SKM-1 (cell line): ENCODE results near the gene PERCC1.
"Not testable (repeated sequence)": the region's sequence is repeated elsewhere in the genome, so short reads cannot be mapped to it uniquely, and the experiment has no call there.

Source experiments
- DNase-seq: peaks from one replicate; lab custom pipeline; 2025; ENCODE audit not compliant: unreplicated experiment; lab: John Stamatoyannopoulos, UW

The PERCC1 gene

DNA sequence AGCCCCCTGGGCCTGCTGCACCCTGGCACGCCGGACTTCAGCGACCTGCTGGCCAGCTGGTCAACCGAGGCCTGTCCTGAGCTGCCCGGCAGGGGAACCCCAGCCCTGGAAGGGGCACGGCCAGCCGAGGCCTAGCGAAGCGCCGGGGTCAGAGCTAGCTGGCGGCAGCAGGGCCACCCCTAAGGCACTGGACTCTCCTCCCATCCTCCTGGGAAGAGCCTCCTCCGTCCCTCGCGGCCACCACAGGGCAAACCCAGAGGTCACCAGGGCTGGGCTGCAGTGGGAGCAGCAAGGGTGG is 2.3 kb downstream of the PERCC1 start:
- DNase-seq, result no peak

DNA sequence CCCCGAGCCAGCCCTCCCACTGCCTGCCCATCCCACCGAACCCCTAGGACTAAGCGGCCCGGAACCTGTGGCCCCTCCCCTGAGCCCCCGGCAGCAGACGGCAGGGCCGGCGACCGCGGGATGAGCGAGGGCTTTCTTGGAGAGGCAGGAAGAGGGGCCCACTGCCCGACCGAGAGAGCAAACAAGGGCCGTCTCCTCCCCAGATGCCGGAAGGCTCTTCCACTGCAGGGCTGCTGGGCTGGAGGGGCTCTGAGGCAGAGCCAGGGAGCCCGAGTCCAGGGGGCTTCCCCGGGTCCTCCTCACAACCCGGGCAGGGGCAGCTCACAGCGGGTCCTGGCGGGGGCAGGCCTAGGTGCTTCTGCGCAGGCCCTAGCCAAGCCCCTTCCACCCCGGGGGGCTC is 2.9 kb downstream of the PERCC1 start:
- no peak for DNase-seq

- DNase-seq, result no peak
Measured at GRCh38 chr16:1434644-1435592, 4.0 kb downstream of the PERCC1 start.

GRCh38 chr16:1435921-1436697 is 5.2 kb downstream of the PERCC1 start:
- no peak for DNase-seq

DNA sequence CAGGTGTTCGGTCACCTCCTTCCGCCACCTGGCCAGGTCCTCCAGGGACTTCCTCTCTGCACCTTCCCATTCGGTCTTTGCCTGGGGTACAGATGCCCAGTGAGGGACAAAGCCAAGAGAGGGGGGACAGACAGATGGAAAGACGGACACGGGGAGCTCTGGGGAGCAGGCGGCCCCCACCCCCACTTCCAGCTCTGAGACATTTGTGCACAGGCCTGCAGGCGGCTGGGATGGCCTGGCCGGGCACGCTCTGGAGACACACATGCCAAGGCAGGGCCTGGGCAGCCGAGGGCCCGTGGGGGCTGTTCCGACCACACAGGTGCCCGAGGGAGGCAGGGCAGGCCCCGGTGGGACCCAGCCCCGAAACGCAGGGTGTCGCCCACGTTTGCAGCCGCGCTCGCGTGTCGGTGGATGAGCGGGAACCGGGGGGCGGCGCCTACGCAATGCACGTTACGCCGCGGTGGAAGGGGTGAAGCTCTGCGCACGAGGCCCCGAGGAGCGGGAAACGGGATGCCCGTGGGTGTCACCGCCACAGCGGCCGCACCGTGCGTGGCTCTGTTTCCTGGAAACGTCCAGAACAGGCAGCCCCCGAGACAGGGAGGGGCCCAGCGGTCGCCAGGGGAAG is 6.0 kb downstream of the PERCC1 start:
- no peak for DNase-seq

GRCh38 chr16:1437606-1438005 is 6.7 kb downstream of the PERCC1 start:
- no peak for DNase-seq

- DNase-seq, result no peak
Measured at GRCh38 chr16:1438229-1439057, 7.6 kb downstream of the PERCC1 start.

DNA sequence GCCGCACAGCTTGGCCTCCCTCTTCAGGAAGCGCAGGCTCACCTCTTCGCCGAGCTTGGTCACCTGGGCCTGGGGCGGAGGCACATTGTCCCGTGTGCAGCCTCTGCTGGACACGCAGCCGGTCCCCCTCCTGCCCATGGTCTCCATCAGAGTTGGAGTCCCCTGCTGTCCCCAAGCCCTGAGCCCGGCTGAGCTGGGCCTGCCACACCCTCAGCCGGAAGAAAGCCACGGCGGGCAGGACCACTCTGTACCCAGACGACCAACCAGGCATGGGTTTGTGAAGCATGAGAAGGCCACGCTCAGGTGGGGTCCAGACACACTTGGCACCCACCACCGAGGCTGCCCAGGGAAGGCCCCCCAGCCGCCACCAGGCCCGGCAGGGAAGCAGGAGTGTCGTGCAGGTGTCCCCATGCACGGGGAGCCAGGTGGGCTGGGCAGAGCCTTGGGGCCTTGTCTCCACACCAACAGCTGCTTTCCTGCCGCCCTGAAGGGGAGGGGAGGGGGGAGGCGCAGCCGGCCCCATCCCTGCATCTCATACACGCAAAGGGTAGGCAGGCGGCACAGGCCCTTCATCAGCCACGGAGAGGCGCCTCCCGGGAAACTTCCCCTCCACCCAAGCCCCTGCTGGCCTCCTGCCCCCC is 8.3 kb downstream of the PERCC1 start:
- DNase-seq, result no peak

GRCh38 chr16:1439699-1440074 is 8.8 kb downstream of the PERCC1 start:
- DNase-seq, result not testable (repeated sequence)

- DNase-seq, result no peak
Measured at GRCh38 chr16:1441391-1441829, 10.5 kb downstream of the PERCC1 start.

GRCh38 chr16:1442697-1443096 is 11.8 kb downstream of the PERCC1 start:
- DNase-seq, result no peak

DNA sequence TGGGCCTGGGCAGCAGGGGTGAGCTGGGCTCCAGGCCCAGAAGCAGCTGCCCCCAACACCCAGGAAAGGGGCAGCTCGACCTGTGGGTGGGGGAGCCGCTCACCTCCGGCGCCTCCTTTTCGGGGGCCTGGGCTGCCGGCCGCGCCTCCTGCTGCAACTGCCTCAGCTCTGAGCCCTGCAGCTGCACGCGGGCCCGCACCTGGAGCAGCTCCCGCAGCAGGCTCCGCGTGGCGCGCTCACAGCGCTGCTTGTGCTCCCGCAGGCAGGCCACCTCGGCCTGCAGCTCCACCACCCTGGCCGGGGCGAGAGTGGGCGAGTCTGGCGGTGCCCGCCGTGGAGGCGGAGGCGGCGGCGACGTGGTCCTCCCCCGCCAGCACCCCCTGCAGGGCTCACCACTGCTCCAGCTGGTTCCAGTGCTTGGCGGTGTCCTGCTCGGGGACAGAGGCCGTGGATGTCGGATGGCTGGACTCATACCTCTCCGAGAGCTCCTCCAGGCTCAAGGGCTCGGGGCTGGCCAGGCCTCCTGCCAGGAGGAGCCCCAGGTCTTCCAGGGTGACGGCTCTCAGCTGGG is 12.6 kb downstream of the PERCC1 start:
- DNase-seq, result no peak

GRCh38 chr16:1443980-1444729 is 13.3 kb downstream of the PERCC1 start, which contains the start of gene CCDC154:
Gene CCDC154, minus strand, starts transcription at chr16:1444556. Its CDS starts 234 bp downstream, at chr16:1444322.
- no peak for DNase-seq

DNA sequence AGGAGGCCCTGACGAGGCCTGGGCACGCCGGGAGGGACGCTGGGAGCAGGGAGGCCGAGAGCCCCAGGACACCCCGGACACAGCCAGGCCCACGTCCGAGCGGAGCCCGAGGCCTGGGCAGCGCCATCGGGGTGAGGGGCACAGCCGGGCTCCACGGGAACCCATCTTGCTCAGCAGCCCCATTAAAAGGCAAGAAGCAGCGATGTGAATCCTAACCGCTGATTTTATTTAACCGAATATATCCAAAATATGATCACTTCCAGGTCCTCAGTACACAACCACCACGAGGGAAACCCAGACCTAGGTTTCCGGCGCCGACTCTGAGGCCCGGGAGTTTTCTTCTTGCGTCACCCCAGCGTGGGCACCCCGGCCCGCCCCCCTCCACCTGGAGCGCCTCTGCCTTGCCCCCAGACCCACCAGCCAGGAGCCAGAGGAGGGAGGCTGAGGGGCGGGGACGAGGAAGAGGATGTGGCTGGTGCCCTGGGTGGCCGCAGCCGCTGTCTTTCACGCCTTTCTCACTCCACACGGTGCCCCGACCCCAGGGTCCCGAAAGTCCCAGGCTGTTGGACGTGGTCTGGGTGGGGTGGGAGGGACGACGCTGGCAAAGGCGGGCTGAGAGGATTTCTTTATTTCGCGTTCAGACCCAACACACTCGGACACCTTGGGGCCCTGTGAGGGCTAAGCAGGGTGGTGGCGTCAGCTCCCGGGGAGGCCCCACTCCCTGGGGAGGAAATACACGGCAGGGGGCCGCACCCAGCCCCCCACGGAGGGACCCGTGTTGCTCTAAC is 14.0 kb downstream of the PERCC1 start:
- DNase-seq, result no peak

DNA sequence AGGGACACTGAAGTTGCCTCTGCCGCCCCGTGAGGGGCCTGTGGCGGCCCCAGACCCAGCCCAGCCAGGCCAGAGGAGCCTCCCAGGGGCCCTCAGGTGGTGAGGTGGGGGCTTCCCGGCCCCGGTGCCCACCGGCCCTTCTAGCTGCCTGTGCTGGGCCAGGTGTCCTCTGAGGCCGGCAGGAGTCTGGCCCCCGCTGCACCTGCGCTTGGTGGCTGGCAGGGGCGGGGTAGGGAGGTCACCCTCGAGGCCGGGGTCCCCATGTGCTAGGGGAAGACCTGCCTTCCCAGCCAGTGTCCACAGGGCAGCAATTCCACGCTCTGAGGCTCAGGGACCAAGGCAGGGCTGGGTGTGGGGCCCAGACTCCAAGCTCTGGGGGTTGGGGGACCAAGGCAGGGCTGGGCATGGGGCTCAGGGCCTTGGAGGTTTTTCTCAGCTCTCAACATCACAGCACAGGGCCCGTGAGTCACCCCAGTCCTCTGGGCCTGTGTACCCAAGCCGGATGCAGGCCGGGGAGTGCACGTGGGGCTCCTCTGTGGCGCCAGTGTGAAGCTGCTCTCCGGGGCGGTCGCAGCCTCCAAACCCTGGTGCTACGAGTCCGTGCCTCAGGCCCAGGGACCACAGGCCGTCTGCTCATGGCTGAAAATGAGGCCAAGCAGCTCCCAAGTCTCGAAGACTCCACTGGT is 14.8 kb downstream of the PERCC1 start:
- DNase-seq, result no peak

DNA sequence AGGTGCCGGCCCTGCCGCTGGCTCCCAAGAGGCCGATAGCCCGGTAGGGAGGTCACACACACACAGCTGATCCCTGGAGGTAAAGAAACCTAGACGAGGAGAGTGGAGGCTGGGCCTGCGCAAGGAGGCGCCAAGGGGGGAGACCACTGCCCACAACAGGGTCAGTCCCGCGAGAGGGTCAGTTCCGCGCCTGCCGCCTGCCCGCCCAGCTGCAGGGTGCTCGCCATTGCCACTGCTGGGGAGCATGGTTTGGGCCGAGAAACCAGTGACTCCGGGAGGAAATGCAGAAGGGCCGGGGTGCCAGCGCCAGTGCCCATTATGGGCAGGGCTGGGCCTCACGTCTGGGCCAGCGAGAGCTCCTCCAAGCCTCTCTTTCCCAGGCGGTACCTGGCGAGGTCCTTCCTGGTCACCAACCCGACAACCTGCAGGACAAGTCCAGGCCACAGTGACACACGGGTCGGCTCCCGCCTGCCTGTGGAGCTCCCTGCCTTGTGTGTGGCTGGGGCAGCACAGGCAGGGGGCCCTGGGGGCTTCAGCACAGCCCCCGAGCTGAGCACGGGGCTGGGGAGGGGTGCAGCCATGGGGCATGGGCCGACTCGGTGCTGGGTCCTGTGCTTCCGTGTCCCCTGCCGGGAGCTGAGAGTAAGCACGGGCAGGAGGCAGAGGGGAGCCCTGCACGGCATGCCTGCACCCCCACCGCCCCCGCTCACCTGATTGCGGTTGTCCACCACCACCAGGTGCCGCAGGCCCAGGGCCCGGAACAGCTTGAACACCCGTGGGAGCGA is 15.6 kb downstream of the PERCC1 start:
- DNase-seq, result no peak

DNA sequence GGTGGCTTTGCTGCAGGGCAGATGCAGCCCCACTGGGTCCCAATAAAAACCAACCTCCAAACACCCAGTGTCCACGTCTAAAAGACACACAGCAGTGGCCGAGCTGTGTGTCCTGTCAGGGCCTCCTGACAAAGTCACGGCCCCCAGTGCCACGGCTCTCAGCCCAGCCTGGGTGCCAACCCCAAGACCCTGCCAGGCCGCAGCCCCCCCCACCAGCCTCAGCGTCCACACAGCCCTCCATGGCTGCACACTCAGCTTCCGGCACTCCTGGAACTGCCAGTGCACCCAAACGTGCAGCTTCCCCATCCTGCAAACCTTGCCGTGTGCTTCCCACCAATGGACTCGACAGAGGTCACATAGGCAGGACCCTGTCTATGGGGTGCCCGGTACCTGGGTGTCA is 17.1 kb downstream of the PERCC1 start:
- DNase-seq, result no peak
